C4-2B (cell line): ENCODE measurements around the gene ZNF414.

Source experiments
- H3K27ac ChIP-seq: fragments of 450-650 bp; 2 replicates; pipeline ENCODE4 v1.5.1; 2017
- ZFX ChIP-seq: fragments of 450-650 bp; IDR thresholded peaks from 2 replicates; pipeline ENCODE4 v1.6.1; 2017
- TF ChIP-seq, protein P1 (sequence below): fragments of 450-650 bp; conservative IDR thresholded peaks from 2 replicates; pipeline ENCODE4 v1.5.1; 2017; ENCODE audit warnings: mild to moderate bottlenecking

Gene ZNF414

DNA sequence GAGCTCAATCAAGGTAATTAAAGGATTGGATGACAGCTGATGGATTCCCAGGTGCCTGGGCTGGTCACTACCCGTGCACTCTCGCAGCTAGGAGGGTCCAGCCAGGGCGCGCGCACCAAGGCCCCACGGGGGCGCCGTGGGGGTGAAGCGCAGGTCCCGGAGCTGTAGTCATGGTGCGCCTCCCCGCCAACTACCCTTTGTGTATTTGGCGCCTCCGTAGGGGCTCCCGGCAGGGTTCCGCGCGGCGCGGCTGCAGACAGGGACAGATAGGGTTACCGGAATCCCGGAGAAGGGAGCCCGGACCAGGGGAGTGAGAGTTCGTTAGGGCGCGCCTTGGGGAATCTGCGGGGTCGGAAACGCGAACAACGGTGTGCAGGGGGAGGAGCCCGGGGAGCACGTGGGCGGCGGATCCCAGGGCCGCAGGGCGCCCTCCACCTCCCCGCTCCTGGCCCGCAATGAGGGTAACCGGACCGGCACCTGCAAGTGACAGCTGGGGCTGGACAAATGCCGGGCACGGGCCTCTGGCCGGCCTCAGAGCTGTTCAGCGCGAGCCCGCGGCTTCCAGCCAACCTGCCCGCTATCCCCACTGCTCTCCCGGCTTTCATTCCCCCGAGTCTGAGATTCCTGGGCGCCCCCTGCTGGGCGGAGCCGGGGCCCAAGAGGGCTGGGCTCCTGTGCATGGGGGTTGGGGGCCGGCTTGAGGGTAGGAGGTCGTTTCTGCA is 8.1 kb downstream of the ZNF414 start:
- TF ChIP-seq, protein P1, sequence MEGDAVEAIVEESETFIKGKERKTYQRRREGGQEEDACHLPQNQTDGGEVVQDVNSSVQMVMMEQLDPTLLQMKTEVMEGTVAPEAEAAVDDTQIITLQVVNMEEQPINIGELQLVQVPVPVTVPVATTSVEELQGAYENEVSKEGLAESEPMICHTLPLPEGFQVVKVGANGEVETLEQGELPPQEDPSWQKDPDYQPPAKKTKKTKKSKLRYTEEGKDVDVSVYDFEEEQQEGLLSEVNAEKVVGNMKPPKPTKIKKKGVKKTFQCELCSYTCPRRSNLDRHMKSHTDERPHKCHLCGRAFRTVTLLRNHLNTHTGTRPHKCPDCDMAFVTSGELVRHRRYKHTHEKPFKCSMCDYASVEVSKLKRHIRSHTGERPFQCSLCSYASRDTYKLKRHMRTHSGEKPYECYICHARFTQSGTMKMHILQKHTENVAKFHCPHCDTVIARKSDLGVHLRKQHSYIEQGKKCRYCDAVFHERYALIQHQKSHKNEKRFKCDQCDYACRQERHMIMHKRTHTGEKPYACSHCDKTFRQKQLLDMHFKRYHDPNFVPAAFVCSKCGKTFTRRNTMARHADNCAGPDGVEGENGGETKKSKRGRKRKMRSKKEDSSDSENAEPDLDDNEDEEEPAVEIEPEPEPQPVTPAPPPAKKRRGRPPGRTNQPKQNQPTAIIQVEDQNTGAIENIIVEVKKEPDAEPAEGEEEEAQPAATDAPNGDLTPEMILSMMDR, result peak; percentile 93
- TF ChIP-seq ZFX, result 0 out of 2 replicates have a peak, but pooled peaks have one; percentile 24
- peak overlapping the region; percentile 59 for H3K27ac ChIP-seq

- TF ChIP-seq, protein P1, result no peak
- TF ChIP-seq ZFX, result no peak
These were observed 9.0 kb downstream of the ZNF414 start for GRCh38 chr19:8504919-8505318.

DNA sequence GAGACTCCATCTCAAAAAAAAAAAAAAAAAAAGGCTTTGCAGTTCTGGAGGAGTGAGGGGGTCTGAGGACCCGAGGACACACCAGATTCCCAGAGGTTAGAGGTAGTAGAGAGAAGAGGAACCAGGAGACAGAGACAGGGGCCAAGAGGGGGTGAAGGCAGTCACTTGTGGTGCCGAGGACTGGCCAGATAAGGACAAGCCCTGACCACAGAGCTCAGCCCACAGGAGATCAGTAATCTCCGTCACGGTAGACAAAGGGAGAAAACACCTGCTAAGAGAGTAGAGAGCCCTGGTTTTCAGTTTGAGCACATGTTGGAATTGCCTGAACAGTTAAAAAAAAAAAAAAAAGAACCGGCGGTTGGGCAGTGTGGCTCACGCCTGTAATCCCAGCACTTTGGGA is 9.8 kb downstream of the ZNF414 start:
- H3K27ac ChIP-seq, result no peak overlapping the region
- TF ChIP-seq, protein P1, result no peak
- no peak for TF ChIP-seq ZFX

More at GRCh38 chr19:8504919-8505318, 9.0 kb downstream of the ZNF414 start:
- H3K27ac ChIP-seq, result no peak overlapping the region

DNA sequence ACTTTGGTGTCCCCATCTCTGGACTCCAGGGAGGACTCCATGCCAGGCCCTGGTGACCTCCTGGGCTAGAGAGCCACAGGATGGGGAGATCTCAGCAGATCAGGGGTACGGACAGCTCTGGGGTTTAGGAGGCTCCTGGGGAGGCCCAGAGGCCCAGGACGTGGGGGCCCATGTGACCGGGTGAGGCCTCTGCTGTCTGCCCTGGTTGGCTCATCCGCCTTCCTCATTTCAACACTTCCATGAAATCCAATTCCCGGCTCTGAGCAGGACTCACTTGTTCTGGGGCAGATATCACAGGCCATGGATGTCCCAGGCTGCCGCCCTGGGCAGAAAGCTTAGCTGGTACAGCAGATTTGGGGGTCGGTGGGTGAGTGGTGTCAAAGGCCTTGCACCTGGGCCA is 10.5 kb downstream of the ZNF414 start:
- TF ChIP-seq ZFX, result no peak
- TF ChIP-seq, protein P1, result no peak
- H3K27ac ChIP-seq, result no peak overlapping the region

DNA sequence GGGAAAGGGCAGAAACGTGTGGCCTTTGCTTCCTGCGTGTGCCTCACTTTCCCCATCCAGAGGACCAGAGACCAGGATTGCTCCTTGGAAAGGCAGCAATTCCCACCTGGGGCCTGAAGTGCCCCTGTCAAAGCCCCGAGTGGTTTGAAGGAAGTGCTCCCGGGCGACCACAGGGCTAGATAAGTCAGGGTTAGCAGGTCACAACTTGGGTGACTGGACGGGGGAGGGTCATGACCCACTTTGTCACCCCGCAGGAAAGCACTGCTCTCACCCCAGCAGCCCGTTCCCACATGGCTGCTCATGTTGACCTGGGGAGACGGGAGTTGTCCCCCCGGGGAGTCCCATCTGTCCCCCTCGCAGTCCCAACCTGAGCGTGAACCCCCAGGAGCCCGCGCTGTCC is 12.0 kb downstream of the ZNF414 start:
- TF ChIP-seq ZFX, result no peak
- TF ChIP-seq, protein P1, result no peak
- no peak overlapping the region for H3K27ac ChIP-seq

DNA sequence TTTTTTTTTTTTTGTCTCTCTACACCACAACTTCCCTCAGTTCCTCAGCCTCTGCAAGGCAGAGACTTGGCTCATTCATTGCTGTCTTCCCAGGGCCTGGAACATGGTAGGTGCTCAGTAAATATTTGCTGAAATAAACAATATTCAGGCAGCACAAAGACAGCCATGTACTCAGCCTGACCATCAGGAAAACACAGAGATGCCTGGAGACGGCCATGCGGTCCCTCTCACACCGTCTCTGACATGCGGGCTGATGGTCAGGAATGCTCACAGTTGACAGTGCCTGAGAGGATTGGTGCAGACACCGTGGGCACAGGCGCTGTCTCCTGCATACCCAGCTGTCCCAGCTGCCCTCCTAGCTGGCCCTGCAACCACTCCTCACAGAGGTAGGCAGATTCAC is 12.5 kb downstream of the ZNF414 start:
- TF ChIP-seq, protein P1, result no peak
- TF ChIP-seq ZFX, result no peak
- H3K27ac ChIP-seq, result no peak overlapping the region

DNA sequence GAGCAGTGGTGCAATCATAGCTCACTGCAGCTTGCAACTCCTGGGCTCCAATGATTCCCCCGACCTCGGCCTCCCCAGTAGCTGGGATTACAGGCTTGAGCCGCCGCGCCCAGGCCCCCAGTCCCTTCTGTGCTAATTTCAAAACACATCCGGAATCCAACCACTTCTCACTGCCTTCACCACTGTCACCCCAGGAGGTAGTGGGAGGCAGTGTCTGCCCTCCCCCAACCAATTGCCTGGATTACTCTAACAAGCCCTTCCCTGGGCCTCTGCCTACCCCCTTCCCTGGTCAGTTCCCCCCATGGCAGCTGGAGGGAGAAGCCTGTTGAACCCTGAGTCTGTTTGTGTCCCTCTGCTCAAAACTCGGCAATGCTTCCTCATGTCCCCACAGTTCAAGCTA is 13.8 kb downstream of the ZNF414 start:
- no peak overlapping the region for H3K27ac ChIP-seq
- TF ChIP-seq, protein P1, result no peak
- no peak for TF ChIP-seq ZFX
